GM19240 (cell line): Measurements from ENCODE around the gene ACBD4.
A peak's percentile ranks its signal among the peaks of the same experiment; 100 is the strongest.

Experiments
- DNase-seq: peaks from one replicate; pipeline ENCODE4 v3.0.0; 2011; ENCODE audit warnings: low spot score; ENCODE audit not compliant: insufficient read length

Gene ACBD4

GRCh38 chr17:45135192-45135977, at the start of gene ACBD4:
ACBD4 (plus strand) TSS chr17:45135687; CDS start chr17:45136145, 458 bp downstream.
- peak; percentile 98 for DNase-seq

- no peak for DNase-seq
Observed at GRCh38 chr17:45086391-45086790, 49.1 kb upstream of the ACBD4 start.

- DNase-seq, result no peak
Observed at GRCh38 chr17:45086865-45087503, 48.5 kb upstream of the ACBD4 start.

- no peak for DNase-seq
Observed at GRCh38 chr17:45087504-45087975, 47.9 kb upstream of the ACBD4 start.

- no peak for DNase-seq
Observed at GRCh38 chr17:45087978-45088377, 47.5 kb upstream of the ACBD4 start.

- no peak for DNase-seq
Observed at GRCh38 chr17:45088741-45089140, 46.7 kb upstream of the ACBD4 start.

- no peak for DNase-seq
Observed at GRCh38 chr17:45090711-45091110, 44.8 kb upstream of the ACBD4 start.

- DNase-seq, result no peak
Observed at GRCh38 chr17:45091778-45092425, 43.6 kb upstream of the ACBD4 start.

- DNase-seq, result no peak
Observed at GRCh38 chr17:45092911-45093430, 42.5 kb upstream of the ACBD4 start.

GRCh38 chr17:45093444-45094110, 41.9 kb upstream of the ACBD4 start:
- no peak for DNase-seq

GRCh38 chr17:45096141-45096540, 39.3 kb upstream of the ACBD4 start:
- no peak for DNase-seq

GRCh38 chr17:45096926-45097325, 38.6 kb upstream of the ACBD4 start:
- no peak for DNase-seq

GRCh38 chr17:45098081-45098868, 37.2 kb upstream of the ACBD4 start:
- no peak for DNase-seq

- DNase-seq, result peak; percentile 92
Observed at GRCh38 chr17:45098869-45099616, 36.4 kb upstream of the ACBD4 start.

- no peak for DNase-seq
Observed at GRCh38 chr17:45101546-45101882, 34.0 kb upstream of the ACBD4 start.

GRCh38 chr17:45101883-45102811, 33.3 kb upstream of the ACBD4 start:
- no peak for DNase-seq

GRCh38 chr17:45102856-45103255, 32.6 kb upstream of the ACBD4 start:
- DNase-seq, result no peak

GRCh38 chr17:45103269-45103795, 32.2 kb upstream of the ACBD4 start:
- DNase-seq, result no peak

GRCh38 chr17:45104029-45104428, 31.5 kb upstream of the ACBD4 start:
- no peak for DNase-seq
